Lung (tissue), 12 donors: Measurements from ENCODE around the gene PRAC1. TPM values are rescaled to one million over a fixed set of nuclear protein-coding genes. Genes with fewer than 3 reads are reported as not detected.

Experiments used
- ATAC-seq: fragments of 200-7000 bp; cut with Tn5 transposase; one replicate; pipeline ENCODE4 v1.9.1; 2020; ENCODE audit warnings: moderate number of reproducible peaks; ENCODE audit not compliant: insufficient read depth, low FRiP score
- DNase-seq, 3 donors: peaks; one replicate each; pipeline ENCODE4 v3.0.0-alpha.2; 2013 to 2017
- H3K27ac ChIP-seq, 2 donors: one replicate each; pipeline ENCODE4 v1.5.1; 2013; ENCODE audit warnings: mild to moderate bottlenecking in 2 of 2, moderate library complexity in 2 of 2, control low read depth in 1 of 2, inconsistent platforms in 1 of 2, low read depth in 1 of 2, low read length in 1 of 2
- H3K27me3 ChIP-seq, 3 donors: one replicate each; pipeline ENCODE4 v1.5.1; 2013; ENCODE audit warnings: low read length in 2 of 3; ENCODE audit not compliant: control insufficient read depth in 3 of 3, insufficient read depth in 3 of 3
- H3K36me3 ChIP-seq, 4 donors: one replicate each; pipeline ENCODE4 v1.5.1; 2013; ENCODE audit warnings: low read length in 4 of 4, mild to moderate bottlenecking in 1 of 4, moderate library complexity in 1 of 4; ENCODE audit not compliant: control insufficient read depth in 4 of 4, insufficient read depth in 4 of 4
- H3K4me1 ChIP-seq, 5 donors: one replicate each; pipeline ENCODE4 v1.5.1; 2013; ENCODE audit warnings: low read length in 5 of 5, mild to moderate bottlenecking in 2 of 5, moderate library complexity in 1 of 5; ENCODE audit not compliant: control insufficient read depth in 5 of 5, insufficient read depth in 5 of 5
- H3K4me3 ChIP-seq: one replicate; pipeline ENCODE4 v1.5.1; 2013; ENCODE audit warnings: mild to moderate bottlenecking, control low read depth, moderate library complexity
- H3K9ac ChIP-seq, 2 donors: one replicate each; pipeline ENCODE4 v1.5.1; 2013; ENCODE audit warnings: low read length in 2 of 2, control low read depth in 1 of 2; ENCODE audit not compliant: insufficient read depth in 1 of 2
- H3K9me3 ChIP-seq, 4 donors: one replicate each; pipeline ENCODE4 v1.5.1; 2013; ENCODE audit warnings: low read length in 3 of 4, mild to moderate bottlenecking in 1 of 4, moderate library complexity in 1 of 4; ENCODE audit not compliant: control insufficient read depth in 4 of 4, insufficient read depth in 3 of 4
- WGBS, 2 donors: extraction: QIAGEN DNeasy Blood & Tissue Kit; methylation state at CpG; one replicate each; pipeline ENCODE4 v1.1.7; 2013; 5-methylcytosine and 5-hydroxymethylcytosine counted together
- polyA plus RNA-seq, 2 donors: library from polyadenylated mRNA; stranded (reverse); fragments of 200-250 nt; gene quantifications; one replicate each; pipeline ENCODE4 v1.2.1, GENCODE V29; 2013
- total RNA-seq, 2 donors: library from RNA; depleted of rRNA in 1 of 2; stranded (reverse); fragments of >200 nt in 1 of 2; gene quantifications; one replicate each; pipeline ENCODE4 v1.2.1, GENCODE V29; 2014 to 2021
- TF ChIP-seq, protein P1 (sequence below): IDR thresholded peaks from 2 replicates; pipeline ENCODE4 v1.5.1; 2012; ENCODE audit warnings: mild to moderate bottlenecking; ENCODE audit errors: control extremely low read depth, extremely low read depth
- donor health status: control.
- donor health status: control.
- donor health status: Bipolar disorder and iron deficiency.
- donor health status: healthy.
- donor health status: DM: yes; HTN: yes; CAD: no.

The PRAC1 gene
- total and polyA plus RNA-seq, 4 donors, result not detected

DNA sequence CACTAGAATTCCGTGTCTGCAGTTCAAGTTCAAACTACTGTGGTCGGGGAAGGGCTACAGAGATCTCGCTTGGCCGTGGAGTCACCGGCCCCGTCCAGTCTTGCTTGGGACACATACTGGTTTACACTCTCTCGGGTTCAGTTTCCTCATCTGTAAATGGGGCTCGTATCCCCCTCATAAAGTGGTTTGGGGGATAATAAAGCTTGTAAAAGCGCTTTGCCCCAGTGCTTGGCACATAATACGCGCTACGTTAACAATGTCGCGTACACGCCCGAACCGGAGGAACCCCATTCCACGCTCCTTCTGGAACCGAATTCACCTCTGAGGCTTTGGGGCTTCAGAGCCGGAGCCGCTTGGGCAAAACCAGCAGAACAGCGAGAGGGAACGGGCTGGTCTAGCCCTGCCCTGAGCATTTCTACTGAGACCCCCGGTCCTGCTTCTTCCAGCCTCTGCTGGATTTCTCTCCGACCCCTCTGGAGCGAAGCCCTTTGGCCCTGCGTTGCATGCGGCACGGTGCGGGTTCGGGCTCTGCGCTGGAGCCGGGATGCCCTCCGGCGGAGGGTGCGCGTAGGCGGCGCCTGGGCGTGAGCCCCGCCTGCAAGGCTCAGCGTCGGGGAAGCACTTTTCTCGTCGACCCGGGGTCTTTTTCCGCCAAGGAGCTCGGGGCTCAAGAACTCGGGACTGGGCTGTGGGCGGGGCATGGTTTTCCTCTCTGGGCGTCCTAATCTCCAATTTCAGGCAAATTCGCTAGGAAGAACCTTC, 32.4 kb upstream of the PRAC1 start:
- no peak for DNase-seq
- Histone ChIP-seq H3K4me3 (no peak overlapping the region), H3K36me3 (no peaks in the 10 kb centered on the region), H3K4me1 (peaks cover 0 to 1% (median 0%) of the 10 kb centered on the region in 5 donors), H3K27ac (no peak overlapping the region), H3K9ac (no peak overlapping the region), H3K9me3 (peaks cover 0 to 10% (median 0%) of the 10 kb centered on the region in 4 donors), H3K27me3 (peaks cover 14 to 94% (median 93%) of the 10 kb centered on the region in 3 donors)
- ATAC-seq, result no peak
- 7 to 9% methylated on average over 52 of the region's 52 CpGs for WGBS, 2 donors
- TF ChIP-seq, protein P1, sequence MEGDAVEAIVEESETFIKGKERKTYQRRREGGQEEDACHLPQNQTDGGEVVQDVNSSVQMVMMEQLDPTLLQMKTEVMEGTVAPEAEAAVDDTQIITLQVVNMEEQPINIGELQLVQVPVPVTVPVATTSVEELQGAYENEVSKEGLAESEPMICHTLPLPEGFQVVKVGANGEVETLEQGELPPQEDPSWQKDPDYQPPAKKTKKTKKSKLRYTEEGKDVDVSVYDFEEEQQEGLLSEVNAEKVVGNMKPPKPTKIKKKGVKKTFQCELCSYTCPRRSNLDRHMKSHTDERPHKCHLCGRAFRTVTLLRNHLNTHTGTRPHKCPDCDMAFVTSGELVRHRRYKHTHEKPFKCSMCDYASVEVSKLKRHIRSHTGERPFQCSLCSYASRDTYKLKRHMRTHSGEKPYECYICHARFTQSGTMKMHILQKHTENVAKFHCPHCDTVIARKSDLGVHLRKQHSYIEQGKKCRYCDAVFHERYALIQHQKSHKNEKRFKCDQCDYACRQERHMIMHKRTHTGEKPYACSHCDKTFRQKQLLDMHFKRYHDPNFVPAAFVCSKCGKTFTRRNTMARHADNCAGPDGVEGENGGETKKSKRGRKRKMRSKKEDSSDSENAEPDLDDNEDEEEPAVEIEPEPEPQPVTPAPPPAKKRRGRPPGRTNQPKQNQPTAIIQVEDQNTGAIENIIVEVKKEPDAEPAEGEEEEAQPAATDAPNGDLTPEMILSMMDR, result no peak

DNA sequence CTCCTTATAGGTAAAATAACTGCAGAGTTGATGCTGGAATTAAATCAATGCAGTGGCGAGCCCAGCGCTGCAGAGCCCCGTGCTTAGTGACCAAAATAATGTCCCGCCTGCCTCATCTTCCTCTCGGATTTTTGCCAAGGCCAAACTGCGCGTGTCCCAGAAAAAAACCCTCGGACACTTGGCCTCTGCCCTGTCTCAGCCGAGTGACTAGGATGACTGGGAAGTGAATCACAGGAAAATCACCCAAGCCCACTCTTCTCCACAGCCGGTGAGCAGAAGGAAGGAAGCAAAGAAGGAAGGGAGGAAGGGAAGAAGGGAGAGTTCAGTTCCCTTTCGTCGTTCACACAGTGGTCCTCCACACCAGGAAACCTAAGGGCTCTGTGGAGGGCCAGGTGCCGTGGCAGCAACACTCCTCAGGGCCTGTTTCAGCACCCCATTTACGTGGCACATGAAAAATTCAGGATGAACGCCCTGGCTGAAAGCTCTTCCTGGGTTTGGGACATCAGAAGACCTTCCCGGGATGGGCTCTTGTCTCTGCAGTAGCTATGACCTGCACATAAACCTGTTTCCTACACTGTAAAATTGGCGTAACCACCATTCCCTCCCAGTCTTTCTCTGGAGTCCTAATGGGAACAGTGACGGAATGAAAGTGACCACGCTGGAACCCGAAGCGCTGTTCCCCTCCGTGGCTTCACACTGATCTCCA, 31.6 kb upstream of the PRAC1 start:
- TF ChIP-seq, protein P1, result no peak
- no peak overlapping the region for H3K9ac ChIP-seq
- 14% methylated on average over 22 of the region's 22 CpGs for WGBS, 2 donors

DNA sequence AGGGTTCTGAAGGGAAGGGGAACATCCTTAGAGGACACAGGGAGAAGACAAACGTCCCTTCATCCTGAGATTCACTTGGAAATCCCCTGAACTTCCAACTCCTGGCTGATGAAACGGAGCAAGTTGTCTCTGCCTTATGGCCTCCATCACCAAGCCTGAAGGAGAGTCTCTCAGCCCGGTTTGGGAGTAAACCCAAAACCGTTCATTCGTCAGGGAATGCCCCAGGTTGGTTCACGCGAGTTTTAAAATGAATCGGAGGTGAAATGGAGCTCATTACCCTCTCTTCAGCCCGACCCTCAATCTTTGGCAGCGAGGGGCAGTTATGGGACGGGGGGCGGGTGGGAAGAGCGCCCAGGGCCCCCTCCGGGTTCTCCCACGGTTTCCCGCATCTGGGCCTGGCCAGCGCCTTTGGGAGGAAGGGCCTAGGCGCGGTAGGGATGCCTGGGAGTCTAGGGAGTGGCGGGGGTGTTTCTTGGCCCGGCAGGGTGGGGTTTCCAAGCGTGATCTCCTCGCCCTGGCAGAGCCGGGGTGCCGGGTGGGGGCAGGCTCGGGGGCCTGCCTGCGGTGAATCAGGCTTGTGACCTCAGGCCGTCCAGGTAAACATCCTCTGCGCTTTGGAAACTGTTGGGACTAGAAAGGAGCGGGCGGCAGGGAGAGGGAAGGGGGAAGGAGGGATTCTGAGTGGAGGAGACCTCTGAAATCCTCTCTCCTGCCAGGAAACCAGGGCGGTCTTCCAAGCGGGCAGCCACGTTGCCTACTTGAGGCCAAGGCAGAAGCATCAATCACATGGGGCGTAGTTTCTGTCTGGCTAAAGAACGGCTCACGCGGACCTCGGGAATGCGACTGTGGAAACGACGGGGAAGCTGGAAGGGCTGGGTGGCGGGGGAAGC, 30.3 kb upstream of the PRAC1 start:
- DNase-seq, result no peak
- Histone ChIP-seq H3K27ac (no peak overlapping the region), H3K9me3 (peaks cover 0 to 12% (median 0%) of the 10 kb centered on the region in 4 donors), H3K4me3 (no peak overlapping the region), H3K27me3 (peaks cover 10 to 99% (median 98%) of the 10 kb centered on the region in 3 donors), H3K4me1 (peaks cover 0 to 1% (median 0%) of the 10 kb centered on the region in 5 donors), H3K36me3 (no peaks in the 10 kb centered on the region), H3K9ac (no peak overlapping the region)
- ATAC-seq, result no peak
- TF ChIP-seq, protein P1, result no peak
- WGBS, 2 donors, result 9% methylated on average over 43 of the region's 43 CpGs

More for the DNA sequence above, 31.6 kb upstream of the PRAC1 start:
- no peak overlapping the region for H3K27ac ChIP-seq
- no peaks in the 10 kb centered on the region for H3K36me3 ChIP-seq
- DNase-seq (no peak), ATAC-seq (no peak)
- peaks cover 0 to 1% (median 0%) of the 10 kb centered on the region in 5 donors for H3K4me1 ChIP-seq
- peaks cover 0 to 12% (median 0%) of the 10 kb centered on the region in 4 donors for H3K9me3 ChIP-seq
- H3K27me3 ChIP-seq, result peaks cover 13 to 95% (median 94%) of the 10 kb centered on the region in 3 donors
- no peak overlapping the region for H3K4me3 ChIP-seq
